HG03521 (cell line): ENCODE measurements around the gene PRAMEF8.
"Not testable (repeated sequence)": the region's sequence is repeated elsewhere in the genome, so short reads cannot be mapped to it uniquely, and the experiment has no call there.

Experiments
- ATAC-seq: cut with Tn5 transposase; IDR thresholded peaks from one replicate; pipeline ENCODE4 v1.9.1; 2021; ENCODE audit warnings: mild to moderate bottlenecking, moderate library complexity; ENCODE audit not compliant: unreplicated experiment

Gene PRAMEF8

DNA sequence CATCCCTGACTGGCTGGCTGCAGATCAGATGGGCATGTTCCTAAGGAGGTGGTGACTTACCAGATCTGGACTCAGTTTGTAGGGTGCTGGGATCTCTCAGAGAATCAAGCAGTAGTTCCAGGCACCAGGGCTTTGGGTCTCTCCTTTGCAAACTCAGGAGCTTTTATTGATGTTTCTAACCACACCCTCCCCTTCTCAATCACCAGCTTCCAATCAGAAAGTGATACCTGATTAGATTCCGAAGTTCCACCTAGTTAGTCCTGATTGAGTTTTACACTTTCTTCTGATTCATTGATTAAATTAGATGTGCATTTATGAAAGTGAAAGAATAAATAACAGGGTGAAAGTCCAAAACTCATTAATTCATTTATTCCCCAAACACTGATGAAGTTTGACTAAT is at the start of gene PRAMEF8:
PRAMEF8 (minus strand) TSS at position 101 of the 400 bp plus-strand sequence. CDS start 1,046 bp downstream, outside the sequence.
- not testable (repeated sequence) for ATAC-seq

DNA sequence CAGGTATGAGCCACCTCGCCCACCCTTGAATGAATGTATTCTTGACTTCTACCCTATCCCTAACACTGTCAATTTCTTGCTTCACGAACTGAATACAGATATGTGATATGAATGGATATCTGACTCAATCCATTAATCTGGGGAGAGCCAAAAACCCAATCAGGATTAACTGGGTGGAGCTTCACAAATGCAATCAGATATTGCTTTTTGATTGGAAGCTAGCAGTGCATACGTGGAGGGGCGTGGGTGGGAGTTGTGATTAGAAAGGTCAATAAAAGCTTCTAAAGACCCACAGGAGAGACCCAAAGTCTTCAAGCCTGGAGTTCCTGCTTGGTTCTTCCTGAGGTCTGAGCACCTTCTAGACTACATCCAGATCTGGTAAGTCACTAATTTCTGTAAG is 30.3 kb upstream of the PRAMEF8 start, which contains the start of gene PRAMEF15:
PRAMEF15 (plus strand) TSS at position 301 of the 400 bp plus-strand sequence. CDS start 2,827 bp downstream, outside the sequence.
- not testable (repeated sequence) for ATAC-seq

- ATAC-seq = not testable (repeated sequence)
These were observed 18.3 kb upstream of the PRAMEF8 start, which contains the start of gene PRAMEF33 for GRCh38 chr1:13303239-13303638. Gene PRAMEF33 (plus strand): TSS chr1:13303539. CDS start chr1:13305955, 2,416 bp downstream.

DNA sequence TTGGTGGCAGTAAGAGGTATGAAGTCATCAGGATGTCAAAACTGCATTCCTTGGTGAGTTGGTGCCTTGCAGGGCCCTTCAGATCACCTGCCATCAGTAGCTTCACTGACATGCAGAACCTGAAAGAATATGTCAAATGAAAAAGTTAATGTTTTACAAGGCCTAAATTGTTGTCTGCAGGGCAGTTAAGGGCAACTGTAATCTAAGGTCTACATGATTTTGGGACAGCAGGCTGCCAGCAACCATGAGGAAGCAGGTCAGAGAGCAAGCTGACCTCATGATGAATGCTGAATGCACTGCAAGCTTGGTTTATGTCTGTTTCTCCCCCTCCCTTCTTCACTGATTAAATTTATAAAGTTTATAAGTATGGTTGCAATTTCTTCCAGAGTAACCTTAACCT is 17.3 kb upstream of the PRAMEF8 start:
- ATAC-seq = not testable (repeated sequence)

DNA sequence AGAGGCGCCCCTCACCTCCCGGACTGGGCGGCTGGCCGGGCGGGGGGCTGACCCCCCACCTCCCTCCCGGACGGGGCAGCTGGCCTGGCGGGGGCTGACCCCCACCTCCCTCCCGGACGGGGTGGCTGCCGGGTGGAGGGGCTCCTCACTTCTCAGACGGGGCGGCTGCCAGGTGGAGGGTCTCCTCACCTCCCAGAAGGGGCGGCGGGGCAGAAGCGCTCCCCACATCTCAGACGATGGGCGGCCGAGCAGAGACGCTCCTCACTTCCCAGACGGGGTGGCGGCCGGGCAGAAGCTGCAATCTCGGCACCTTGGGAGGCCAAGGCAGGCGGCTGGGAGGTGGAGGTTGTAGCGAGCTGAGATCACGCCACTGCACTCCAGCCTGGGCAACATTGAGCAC is 13.8 kb upstream of the PRAMEF8 start:
- ATAC-seq = not testable (repeated sequence)

DNA sequence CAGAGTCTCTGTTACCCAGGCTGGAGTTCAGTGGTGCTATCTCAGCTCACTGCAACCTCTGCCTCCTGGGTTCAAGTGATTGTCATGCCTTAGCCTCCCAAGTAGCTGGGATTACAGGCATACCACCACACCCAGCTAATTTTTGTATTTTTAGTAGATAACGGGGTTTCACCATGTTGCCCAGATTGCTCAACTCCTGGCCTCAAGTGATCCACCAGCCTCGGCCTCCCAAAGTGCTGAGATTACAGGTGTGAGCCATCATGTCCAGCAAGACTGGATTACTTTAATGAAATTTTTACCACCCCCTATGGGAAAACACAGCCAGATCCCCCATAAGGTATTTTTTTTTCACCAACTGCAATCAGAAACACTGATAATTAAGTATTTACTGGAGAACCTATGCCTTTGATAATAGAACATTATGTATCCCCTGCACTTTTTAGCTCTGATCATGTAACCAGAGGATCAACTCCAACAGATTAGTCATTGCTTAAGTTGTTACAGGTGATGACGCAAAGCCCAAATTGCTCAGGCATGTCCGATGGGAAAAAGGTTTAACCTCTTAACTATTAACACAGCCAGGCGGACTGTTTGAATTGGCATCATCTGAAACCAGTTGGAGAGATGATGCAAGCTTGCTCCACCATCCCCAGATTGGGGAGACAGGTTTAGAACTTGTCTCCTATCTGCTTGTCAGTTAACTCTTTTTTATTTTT is 12.4 kb upstream of the PRAMEF8 start:
- not testable (repeated sequence) for ATAC-seq

DNA sequence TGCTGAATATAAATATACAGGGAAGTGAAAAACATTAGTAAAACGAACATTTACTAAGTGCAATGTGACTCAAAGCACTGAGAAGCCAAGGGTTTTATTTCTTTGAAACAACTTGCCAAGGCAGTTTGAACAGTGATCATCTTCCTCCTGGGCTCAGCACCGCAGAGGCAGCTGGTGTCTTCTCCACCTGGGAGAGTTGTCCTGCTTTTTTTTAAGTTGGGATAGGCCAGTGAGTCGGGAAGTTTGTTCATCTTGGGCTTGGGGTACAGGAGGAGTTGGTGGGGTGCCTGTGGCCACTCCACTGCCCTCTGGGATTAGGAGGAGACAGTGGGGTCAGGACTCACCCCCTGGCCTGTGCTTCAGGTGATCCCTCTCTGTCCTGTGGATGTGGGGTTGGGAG is 4.1 kb upstream of the PRAMEF8 start:
- not testable (repeated sequence) for ATAC-seq

DNA sequence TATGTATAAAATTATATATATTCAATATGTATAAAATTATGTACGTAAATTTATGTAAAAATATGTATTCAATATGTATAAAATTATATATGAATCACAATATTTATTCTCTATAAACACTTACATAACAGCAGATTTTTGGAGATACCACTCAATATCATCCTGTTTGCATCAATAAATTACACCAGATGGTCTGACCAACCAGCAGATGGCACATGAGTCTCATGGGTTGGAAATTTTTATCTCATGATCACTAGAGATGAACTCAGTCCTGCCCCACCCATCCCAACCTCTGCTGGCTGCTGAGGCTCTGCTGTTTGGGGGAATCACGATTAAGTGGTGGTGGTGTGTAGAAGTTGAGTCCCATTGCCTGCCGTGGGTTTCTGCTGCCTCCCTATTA is 5.3 kb downstream of the PRAMEF8 start:
- not testable (repeated sequence) for ATAC-seq

GRCh38 chr1:13277016-13277415 is 7.9 kb downstream of the PRAMEF8 start:
- ATAC-seq = not testable (repeated sequence)

- ATAC-seq = not testable (repeated sequence)
These were observed 19.8 kb downstream of the PRAMEF8 start for GRCh38 chr1:13265124-13265523.

DNA sequence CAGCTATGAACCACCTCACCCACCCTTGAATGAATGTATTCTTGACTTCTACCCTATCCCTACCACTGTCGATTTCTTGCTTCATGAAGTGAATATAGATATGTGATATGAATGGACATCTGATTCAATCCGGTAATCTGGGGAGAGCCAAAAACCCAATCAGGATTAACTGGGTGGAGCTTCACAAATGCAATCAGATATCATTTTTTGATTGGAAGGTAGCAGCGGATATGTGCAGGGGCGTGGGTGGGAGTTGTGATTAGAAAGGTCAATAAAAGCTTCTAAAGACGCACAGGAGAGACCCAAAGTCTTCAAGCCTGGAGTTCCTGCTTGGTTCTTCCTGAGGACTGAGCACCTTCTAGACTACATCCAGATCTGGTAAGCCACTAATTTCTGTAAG is 31.0 kb downstream of the PRAMEF8 start, which contains the start of gene PRAMEF5:
PRAMEF5 (plus strand) TSS at position 301 of the 400 bp plus-strand sequence. CDS start 5,071 bp downstream, outside the sequence.
- not testable (repeated sequence) for ATAC-seq

DNA sequence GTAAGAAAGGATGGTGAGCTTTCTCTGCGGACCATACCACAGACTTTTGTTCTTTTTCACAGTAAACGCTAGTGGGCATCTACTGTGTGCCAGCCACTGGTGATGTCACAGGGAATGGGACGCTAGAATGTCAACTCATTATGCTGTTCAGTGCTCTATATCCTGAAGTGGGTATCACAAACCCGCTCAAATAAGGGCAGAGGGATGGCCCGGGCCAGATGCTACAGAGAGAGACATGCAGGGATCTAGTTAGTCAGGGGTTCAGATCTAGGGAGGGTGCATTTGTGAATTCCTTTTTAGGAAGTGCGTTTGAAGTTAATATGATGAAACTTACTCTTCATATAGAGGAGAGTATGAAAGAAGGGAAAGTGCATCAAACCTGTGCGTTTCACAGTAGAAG is 37.8 kb downstream of the PRAMEF8 start:
- ATAC-seq = not testable (repeated sequence)

DNA sequence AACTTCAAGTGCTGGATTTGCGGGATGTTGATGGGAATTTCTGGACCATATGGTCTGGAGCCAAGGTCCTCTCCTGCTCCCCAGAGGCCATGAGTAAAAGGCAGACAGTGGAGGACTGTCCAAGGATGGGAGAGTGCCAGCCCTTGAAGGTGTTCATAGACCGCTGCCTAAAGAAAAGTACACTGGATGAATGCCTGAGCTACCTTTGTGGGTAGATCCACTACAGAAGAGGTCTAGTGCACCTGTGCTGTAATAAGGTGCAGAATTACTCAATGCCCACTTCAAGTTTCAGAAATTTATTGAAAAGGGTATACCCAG is 38.4 kb downstream of the PRAMEF8 start:
- not testable (repeated sequence) for ATAC-seq

DNA sequence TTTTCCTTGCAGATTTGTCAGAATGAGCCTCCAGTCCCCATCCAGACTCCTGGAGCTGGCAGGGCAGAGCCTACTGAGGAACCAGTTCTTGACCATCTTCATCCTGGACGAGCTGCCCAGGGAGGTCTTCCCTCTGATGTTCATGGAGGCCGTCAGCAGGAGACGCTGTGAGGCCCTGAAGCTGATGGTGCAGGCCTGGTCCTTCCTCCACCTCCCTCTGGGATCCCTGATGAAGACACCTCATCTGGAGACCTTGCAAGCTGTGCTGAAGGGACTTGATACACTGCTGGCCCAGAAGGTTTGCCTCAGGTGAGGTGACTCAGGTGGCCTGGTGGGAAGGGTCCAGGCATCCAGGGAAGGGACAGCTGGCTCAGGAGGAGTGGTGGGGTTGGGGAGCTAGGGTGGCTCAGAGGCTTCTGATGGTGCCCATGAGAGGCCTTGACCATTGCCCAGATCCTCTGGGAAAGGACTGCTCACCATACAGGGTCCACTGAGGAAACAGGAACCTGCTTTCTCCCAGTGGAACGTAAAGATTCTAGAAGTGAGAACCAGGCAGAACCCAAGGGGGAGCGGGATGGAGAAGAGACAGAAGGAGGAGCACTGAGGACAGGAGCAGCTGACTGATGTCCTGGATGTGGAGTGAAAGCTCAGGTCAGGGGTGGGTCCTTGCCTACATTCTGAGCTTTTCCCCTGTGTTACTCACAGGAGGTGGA is 38.9 kb downstream of the PRAMEF8 start:
- ATAC-seq = not testable (repeated sequence)

GRCh38 chr1:13243536-13244263 is 41.2 kb downstream of the PRAMEF8 start:
- not testable (repeated sequence) for ATAC-seq

DNA sequence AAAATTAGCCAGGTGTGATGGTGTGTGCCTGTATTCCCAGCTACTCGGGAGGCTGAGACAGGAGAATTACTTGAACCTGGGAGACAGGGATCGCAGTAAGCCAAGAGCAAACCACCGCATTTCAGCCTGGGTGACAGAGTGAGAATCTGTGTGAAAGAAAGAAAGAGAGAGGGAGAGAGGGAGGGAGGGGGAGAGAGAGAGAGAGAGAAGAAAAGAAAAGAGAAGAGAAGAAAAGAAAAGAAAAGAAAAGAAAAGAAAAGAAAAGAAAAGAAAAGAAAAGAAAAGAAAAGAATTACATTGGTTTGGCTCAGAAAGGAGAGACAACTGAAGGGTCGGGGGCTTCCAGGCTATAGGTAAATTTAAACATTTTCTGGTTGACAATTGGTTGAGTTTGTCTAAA is 45.3 kb downstream of the PRAMEF8 start:
- not testable (repeated sequence) for ATAC-seq

DNA sequence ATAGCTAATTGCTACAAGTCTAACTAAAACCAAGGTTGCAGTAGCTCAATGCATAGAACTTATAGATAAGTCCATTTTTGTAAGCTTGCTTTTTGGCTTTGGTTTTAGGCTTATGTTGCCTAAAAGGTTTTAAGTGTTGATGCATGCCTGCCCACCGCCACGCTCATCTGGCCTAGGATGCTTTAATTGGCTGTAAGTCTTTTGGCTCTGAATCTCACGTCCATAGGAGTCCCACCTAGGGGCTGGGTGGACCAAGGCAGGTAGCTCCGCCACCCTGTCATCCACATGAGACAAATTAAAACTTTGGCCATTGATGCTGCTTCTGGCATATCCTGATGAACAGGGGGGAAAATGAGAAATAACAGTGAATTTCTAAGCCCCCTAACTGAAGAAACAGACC is 47.4 kb downstream of the PRAMEF8 start:
- not testable (repeated sequence) for ATAC-seq

DNA sequence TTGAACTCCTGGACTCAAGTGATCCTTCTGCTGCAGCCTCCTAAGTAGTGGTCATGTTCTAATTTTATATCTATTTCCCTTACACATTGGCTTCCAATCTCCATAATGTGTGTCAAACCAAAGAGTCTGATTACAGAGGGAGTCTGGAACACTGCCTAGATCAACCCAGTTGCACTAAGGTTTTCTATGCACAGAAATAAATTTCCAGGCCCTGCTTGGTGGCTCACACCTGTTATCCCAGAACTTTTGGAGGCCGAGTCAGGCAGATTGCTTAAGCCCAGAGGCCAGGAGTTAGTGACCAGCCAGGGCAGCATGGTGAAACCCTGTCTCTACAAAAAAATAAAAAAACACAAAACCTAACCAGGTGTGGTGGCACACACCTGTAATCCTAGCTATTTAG is 50.9 kb downstream of the PRAMEF8 start:
- not testable (repeated sequence) for ATAC-seq

DNA sequence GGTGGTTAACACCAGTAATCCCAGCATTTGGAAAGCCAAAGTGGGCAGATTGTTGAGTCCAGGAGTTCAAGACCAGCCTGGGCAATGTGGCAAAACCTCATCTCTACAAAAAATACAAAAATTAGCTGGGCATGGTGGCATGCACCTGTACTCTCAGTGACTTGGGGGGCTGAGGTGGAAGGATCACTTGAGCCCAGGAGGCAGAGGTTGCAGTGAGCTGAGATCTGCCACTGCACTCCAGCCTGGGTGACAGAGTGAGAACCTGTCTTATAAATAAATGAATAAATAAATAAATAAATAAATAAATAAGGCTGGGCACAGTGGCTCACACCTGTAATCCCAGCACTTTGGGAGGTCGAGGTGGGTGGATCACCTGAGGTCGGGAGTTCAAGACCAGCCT is 52.9 kb downstream of the PRAMEF8 start:
- ATAC-seq = not testable (repeated sequence)
